DND-41 (cell line): ENCODE measurements around the gene CARD9.

Source experiments
- ATAC-seq: fragments of 200-7000 bp; cut with Tn5 transposase; 3 replicates; pipeline ENCODE4 v1.9.1; 2021; ENCODE audit warnings: low read depth; ENCODE audit not compliant: insufficient read depth
- DNase-seq: peaks from one replicate; pipeline ENCODE4 v3.0.0-alpha.2; 2020
- H2AFZ ChIP-seq: 2 replicates; pipeline ENCODE4 v1.6.0; 2012; ENCODE audit warnings: low read depth, low read length
- H3K27ac ChIP-seq: 2 replicates; pipeline ENCODE4 v1.5.1; 2012; ENCODE audit warnings: low read length, inconsistent platforms
- H3K27me3 ChIP-seq: fragments of 200-600 bp; sonication (generic); 2 replicates; pipeline ENCODE4 v1.6.0; 2012; ENCODE audit warnings: low read length, mild to moderate bottlenecking, inconsistent platforms; ENCODE audit not compliant: insufficient read depth, poor library complexity
- H3K36me3 ChIP-seq: 2 replicates; pipeline ENCODE4 v1.5.1; 2012; ENCODE audit warnings: low read length, inconsistent platforms; ENCODE audit not compliant: insufficient read depth
- H3K4me1 ChIP-seq: 2 replicates; pipeline ENCODE4 v1.5.1; 2012; ENCODE audit warnings: mild to moderate bottlenecking, low read length; ENCODE audit not compliant: insufficient read depth
- H3K4me2 ChIP-seq: 2 replicates; pipeline ENCODE4 v1.6.0; 2012; ENCODE audit warnings: mild to moderate bottlenecking, moderate library complexity, low read length, inconsistent platforms; ENCODE audit not compliant: insufficient read depth
- H3K4me3 ChIP-seq, 2 experiments: fragments of 200-600 bp in 1 of 2; shearing (Covaris generic) in 1 of 2; 2 replicates each; pipeline ENCODE4 v1.5.1; 2012 to 2016; ENCODE audit warnings: inconsistent platforms in 2 of 2, low read length in 2 of 2, mild to moderate bottlenecking in 2 of 2, low read depth in 1 of 2, moderate library complexity in 1 of 2
- H3K79me2 ChIP-seq: 2 replicates; pipeline ENCODE4 v1.6.0; 2012; ENCODE audit warnings: low read length, inconsistent platforms; ENCODE audit not compliant: insufficient read depth
- H3K9ac ChIP-seq: 2 replicates; pipeline ENCODE4 v1.6.0; 2012; ENCODE audit warnings: low read depth, mild to moderate bottlenecking, inconsistent platforms, low read length, moderate library complexity
- H3K9me3 ChIP-seq: 2 replicates; pipeline ENCODE4 v1.5.1; 2012; ENCODE audit warnings: low read length, moderate library complexity, mild to moderate bottlenecking, inconsistent platforms; ENCODE audit not compliant: insufficient read depth, severe bottlenecking
- H4K20me1 ChIP-seq: 2 replicates; pipeline ENCODE4 v1.6.0; 2012; ENCODE audit warnings: low read length; ENCODE audit not compliant: insufficient read depth
- EZH2 ChIP-seq: IDR thresholded peaks from 3 replicates; pipeline ENCODE4 v1.6.1; 2012; ENCODE audit warnings: borderline replicate concordance, low read depth, mild to moderate bottlenecking, moderate library complexity, low read length, inconsistent platforms; ENCODE audit not compliant: severe bottlenecking
- TF ChIP-seq, protein P1 (sequence below): IDR thresholded peaks from 2 replicates; pipeline ENCODE4 v1.5.1; 2012; ENCODE audit warnings: borderline replicate concordance, low read length, moderate library complexity, mild to moderate bottlenecking; ENCODE audit not compliant: poor library complexity, severe bottlenecking; ENCODE audit errors: extremely low read depth

The CARD9 gene

DNA sequence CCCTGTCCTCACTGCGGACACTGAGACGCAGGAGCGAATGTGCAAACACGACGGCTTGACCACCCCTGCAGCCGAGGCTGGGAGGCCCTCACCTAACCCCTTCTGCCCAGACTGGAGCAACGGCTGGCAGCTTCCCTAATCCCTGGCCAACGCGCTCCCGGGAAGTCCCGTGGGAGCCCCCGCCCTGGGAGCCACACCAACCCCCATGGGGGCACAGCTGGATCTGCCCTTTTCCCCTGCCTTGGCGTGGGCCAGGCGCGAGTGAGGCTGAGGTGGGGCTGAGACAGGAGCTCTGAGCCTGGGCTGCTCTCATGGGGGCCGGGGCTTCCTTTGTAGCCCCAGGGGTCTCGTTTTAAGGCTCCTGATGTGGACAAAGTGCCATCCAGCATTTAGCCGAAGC lies 5.3 kb downstream of the CARD9 start:
- no peak overlapping the region for H3K9ac ChIP-seq

DNA sequence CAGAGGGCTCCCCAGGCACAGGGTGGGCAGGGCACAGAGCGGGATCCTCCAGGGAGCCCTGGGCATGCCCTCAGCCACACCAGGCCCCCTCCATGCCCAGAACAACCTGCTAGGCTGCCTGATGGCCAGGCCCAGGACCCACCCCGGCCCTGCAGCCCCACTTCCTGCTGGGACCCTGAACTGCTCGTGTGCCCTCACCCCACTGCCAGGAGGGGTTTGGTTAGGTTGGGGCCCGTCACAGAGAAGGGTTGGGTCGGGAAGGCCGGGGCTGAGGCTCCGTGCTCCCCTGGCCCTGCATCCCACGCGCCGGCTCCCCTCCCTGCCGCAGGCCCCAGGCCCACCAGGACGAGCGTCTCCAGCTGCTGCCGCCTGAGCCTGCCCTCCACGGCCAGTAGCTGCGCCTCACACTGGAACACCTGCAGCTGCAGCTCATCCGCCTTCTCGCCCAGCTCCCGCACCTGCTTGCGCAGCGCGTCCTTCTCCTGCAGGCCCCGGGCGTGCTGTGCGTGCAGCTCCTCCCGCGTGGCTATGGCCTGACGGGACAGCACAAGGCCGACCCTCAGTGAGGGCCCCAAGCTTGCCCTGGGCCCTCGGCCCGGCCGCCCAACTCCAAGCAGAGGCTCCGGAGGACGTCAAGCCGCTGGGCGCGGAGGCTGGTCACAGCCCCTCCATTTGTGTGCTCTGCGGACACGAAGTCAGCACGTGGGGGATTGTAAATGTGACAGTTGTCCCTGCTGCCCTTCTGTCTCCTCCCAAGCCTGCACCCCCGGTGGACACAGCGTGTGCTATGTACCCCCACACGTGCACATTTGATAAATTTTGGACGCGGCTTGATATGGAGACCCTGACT lies 5.9 kb downstream of the CARD9 start:
- Histone ChIP-seq H3K9me3 (no peaks in the 10 kb centered on the region), H3K36me3 (peaks cover 31% of the 10 kb centered on the region), H3K4me2 (no peak overlapping the region), H4K20me1 (peaks cover 60% of the 10 kb centered on the region), H3K79me2 (peaks cover 28% of the 10 kb centered on the region), H3K4me1 (peaks cover 21% of the 10 kb centered on the region), H3K27ac (no peak overlapping the region), H3K27me3 (no peaks in the 10 kb centered on the region), H3K4me3 (no peak overlapping the region), H2AFZ (no peak overlapping the region), H3K9ac (no peak overlapping the region)
- DNase-seq = no peak
- ATAC-seq = no peak
- no peak for TF ChIP-seq EZH2
- TF ChIP-seq, protein P1, sequence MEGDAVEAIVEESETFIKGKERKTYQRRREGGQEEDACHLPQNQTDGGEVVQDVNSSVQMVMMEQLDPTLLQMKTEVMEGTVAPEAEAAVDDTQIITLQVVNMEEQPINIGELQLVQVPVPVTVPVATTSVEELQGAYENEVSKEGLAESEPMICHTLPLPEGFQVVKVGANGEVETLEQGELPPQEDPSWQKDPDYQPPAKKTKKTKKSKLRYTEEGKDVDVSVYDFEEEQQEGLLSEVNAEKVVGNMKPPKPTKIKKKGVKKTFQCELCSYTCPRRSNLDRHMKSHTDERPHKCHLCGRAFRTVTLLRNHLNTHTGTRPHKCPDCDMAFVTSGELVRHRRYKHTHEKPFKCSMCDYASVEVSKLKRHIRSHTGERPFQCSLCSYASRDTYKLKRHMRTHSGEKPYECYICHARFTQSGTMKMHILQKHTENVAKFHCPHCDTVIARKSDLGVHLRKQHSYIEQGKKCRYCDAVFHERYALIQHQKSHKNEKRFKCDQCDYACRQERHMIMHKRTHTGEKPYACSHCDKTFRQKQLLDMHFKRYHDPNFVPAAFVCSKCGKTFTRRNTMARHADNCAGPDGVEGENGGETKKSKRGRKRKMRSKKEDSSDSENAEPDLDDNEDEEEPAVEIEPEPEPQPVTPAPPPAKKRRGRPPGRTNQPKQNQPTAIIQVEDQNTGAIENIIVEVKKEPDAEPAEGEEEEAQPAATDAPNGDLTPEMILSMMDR = no peak

More for the DNA sequence above, 5.3 kb downstream of the CARD9 start:
- Histone ChIP-seq H3K4me3 (no peak overlapping the region), H3K4me1 (peaks cover 16% of the 10 kb centered on the region), H3K27me3 (no peaks in the 10 kb centered on the region), H3K79me2 (peaks cover 25% of the 10 kb centered on the region), H3K36me3 (peaks cover 31% of the 10 kb centered on the region), H4K20me1 (peaks cover 55% of the 10 kb centered on the region), H3K9me3 (no peaks in the 10 kb centered on the region), H3K27ac (no peak overlapping the region), H3K4me2 (no peak overlapping the region), H2AFZ (no peak overlapping the region)
- TF ChIP-seq, protein P1 = no peak
- no peak for TF ChIP-seq EZH2
- no peak for DNase-seq
- no peak for ATAC-seq

DNA sequence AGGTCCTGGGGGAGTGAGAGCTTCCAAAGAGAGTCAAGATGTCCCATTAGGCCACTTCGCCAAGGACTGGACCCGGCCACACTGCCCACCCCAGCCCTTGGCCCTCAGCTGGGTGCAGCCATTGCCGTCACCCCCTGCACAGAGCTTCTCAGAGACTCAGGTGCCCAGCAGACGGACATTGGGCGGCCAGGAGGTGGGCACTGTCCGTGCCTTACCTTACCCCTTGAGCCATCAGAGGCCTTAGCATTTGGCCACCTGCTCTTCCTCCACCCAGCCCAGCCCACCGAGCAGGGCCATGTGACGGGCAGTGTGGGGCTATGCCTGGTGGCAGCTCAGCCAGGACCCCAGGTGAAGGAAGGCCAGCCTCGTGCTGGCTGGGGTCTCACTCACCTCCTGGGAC lies 6.6 kb downstream of the CARD9 start:
- Histone ChIP-seq H4K20me1 (peaks cover 65% of the 10 kb centered on the region), H3K27me3 (no peaks in the 10 kb centered on the region), H3K4me3 (no peak overlapping the region), H2AFZ (no peak overlapping the region), H3K4me1 (peaks cover 22% of the 10 kb centered on the region), H3K4me2 (no peak overlapping the region), H3K36me3 (peaks cover 31% of the 10 kb centered on the region), H3K27ac (no peak overlapping the region), H3K9ac (no peak overlapping the region), H3K9me3 (no peaks in the 10 kb centered on the region), H3K79me2 (peaks cover 28% of the 10 kb centered on the region)
- no peak for ATAC-seq
- no peak for DNase-seq
- no peak for TF ChIP-seq EZH2
- TF ChIP-seq, protein P1 = no peak

DNA sequence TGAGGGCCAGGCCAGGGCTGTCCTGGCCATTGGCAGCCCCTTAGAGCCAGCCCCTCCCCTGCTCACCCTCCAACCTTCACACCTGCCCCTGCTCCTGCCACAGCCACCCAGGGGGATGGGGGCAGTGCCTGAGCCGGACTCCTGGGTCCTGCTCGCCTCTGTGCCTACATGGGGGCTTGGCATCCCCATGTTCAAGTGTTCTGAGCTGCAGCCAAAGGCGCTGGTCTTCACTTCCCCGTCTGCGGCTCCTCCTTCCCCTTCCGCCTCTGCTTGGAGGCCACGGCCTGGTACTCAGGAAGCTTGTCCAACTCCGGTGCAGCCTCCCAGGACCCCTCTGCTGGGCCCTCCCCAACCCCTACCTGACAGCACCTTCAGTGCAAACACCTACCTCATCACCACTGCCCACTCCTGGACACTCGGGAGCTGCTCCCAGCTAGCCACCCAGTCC lies 7.7 kb downstream of the CARD9 start:
- H3K4me2 ChIP-seq = no peak overlapping the region
- TF ChIP-seq, protein P1 = no peak
- no peak for TF ChIP-seq EZH2
- no peak overlapping the region for H3K9ac ChIP-seq
- no peak overlapping the region for H3K4me3 ChIP-seq
- H3K4me1 ChIP-seq = peaks cover 22% of the 10 kb centered on the region
- peaks cover 31% of the 10 kb centered on the region for H3K36me3 ChIP-seq
- H3K27me3 ChIP-seq = no peaks in the 10 kb centered on the region
- H4K20me1 ChIP-seq = peaks cover 65% of the 10 kb centered on the region
- H3K9me3 ChIP-seq = no peaks in the 10 kb centered on the region
- no peak overlapping the region for H2AFZ ChIP-seq
- ATAC-seq (no peak), DNase-seq (no peak)
- H3K27ac ChIP-seq = no peak overlapping the region
- peaks cover 28% of the 10 kb centered on the region for H3K79me2 ChIP-seq
